Activated CD8-positive, alpha-beta T cell treated with anti-CD3 and anti-CD28 coated beads for 36 hours (primary cell): ENCODE results near the gene RAPGEF3. TPM values are rescaled to one million over a fixed set of nuclear protein-coding genes. Genes with fewer than 3 reads are reported as not detected.
A peak's percentile ranks its signal among the peaks of the same experiment; 100 is the strongest.

Experiments used
- ATAC-seq: fragments of 200-7000 bp; cut with Tn5 transposase; one replicate; pipeline ENCODE4 v1.10.0; 2021; ENCODE audit warnings: mild to moderate bottlenecking, moderate library complexity
- CTCF ChIA-PET: fragments of 350-600 bp; sonication (Branson Sonifier 250); formaldehyde crosslinking; loops from one replicate; lab custom pipeline; 2021; ENCODE audit warnings: antibody characterized with exemption; lab: Charles Lee
- POLR2A ChIA-PET: fragments of 350-600 bp; sonication (Branson Sonifier 250); formaldehyde crosslinking; loops from one replicate; lab custom pipeline; 2021; ENCODE audit warnings: antibody characterized with exemption; lab: Charles Lee
- DNase-seq: peaks from one replicate; pipeline ENCODE4 v3.0.0-alpha.2; 2020
- H3K27ac Mint-ChIP-seq: one replicate; pipeline ENCODE4 v1.8.0; 2021; ENCODE audit warnings: mild to moderate bottlenecking, mixed read lengths
- H3K27me3 Mint-ChIP-seq: one replicate; pipeline ENCODE4 v1.8.0; 2021; ENCODE audit warnings: mixed read lengths
- H3K36me3 Mint-ChIP-seq: one replicate; pipeline ENCODE4 v1.8.0; 2021; ENCODE audit warnings: low read depth, mixed read lengths
- H3K4me1 Mint-ChIP-seq: one replicate; pipeline ENCODE4 v1.8.0; 2021; ENCODE audit warnings: low read depth, mixed read lengths
- H3K4me3 Mint-ChIP-seq: one replicate; pipeline ENCODE4 v1.8.0; 2021; ENCODE audit warnings: mild to moderate bottlenecking, moderate library complexity, mixed read lengths
- H3K9me3 Mint-ChIP-seq: one replicate; pipeline ENCODE4 v1.8.0; 2021; ENCODE audit warnings: mixed read lengths
- intact Hi-C: fragments of 100-400 bp; cut with micrococcal nuclease; formaldehyde crosslinking; loops from one replicate; pipeline ENCODE4 v1.10.0; 2022
- total RNA-seq, 2 experiments: library from RNA; stranded (reverse); gene quantifications; one replicate each; pipeline ENCODE4 v1.2.3, GENCODE V29; 2021
- TF ChIP-seq, protein P1 (sequence below): fragments of 200-600 bp; IDR thresholded peaks from one replicate; pipeline ENCODE4 v1.8.0; 2022; ENCODE audit warnings: antibody characterized with exemption, mild to moderate bottlenecking

RAPGEF3 gene
- total RNA-seq, 2 experiments from 2014 or later, result 0.56 to 0.58 TPM

DNA sequence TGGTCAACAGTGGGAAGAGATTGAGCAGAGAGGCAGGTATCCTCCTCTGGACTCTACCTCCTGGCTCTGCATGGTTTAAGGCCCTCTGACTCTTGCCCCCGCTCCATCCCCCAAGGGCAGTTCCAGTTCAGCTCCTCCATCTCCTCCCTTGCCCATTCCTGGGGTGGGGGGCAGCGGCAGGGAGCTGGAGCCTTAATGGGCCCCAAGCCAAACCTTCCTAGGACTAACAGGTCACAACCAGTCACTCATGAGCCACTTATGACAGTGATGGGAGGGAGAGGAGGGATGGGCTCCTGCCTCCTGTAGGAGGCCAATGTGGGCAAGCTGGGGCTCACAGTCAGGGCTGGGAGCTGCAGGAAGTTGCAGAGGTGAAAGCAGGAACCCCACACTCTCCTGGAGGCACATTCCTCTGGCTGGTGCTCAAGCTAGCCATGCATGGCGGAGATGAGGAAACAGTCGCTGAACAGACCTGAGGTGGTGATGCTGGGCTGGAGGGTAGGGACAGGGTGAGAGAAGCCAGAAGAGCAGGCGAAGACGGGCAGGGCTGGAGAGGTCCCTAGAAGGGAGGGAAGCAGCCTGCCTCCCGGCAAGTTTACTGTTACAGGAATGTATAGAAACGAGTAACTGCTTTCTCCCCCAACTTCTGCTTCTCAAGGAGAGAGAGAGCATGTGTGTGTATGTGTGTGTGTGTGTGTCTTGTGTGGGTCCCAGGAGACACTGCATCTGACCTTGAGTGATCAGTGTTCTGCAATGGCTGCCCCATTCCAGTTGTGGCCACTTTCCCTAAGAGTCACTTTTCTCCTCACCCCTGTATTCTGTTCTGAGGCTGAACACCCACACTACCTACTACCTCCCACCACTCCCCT lies 5.0 kb upstream of the RAPGEF3 start:
- Mint-ChIP-seq H3K27ac (no peak overlapping the region), H3K9me3 (no peaks in the 10 kb centered on the region), H3K4me3 (no peak overlapping the region), H3K36me3 (no peaks in the 10 kb centered on the region), H3K27me3 (no peaks in the 10 kb centered on the region), H3K4me1 (peaks cover 13% of the 10 kb centered on the region)
- ChIA-PET POLR2A (interaction anchor here (1.6 to 1.8 kb wide), 2 partner anchors 9 to 15 kb away, joined by 5 read pairs; partner anchors contain the start of gene SLC48A1), CTCF (interaction anchor here (0.6 to 14.5 kb wide), 8 partner anchors 9 to 112 kb away, joined by 3 to 355 read pairs (median 7); no protein-coding TSS in a partner anchor)
- TF ChIP-seq, protein P1, sequence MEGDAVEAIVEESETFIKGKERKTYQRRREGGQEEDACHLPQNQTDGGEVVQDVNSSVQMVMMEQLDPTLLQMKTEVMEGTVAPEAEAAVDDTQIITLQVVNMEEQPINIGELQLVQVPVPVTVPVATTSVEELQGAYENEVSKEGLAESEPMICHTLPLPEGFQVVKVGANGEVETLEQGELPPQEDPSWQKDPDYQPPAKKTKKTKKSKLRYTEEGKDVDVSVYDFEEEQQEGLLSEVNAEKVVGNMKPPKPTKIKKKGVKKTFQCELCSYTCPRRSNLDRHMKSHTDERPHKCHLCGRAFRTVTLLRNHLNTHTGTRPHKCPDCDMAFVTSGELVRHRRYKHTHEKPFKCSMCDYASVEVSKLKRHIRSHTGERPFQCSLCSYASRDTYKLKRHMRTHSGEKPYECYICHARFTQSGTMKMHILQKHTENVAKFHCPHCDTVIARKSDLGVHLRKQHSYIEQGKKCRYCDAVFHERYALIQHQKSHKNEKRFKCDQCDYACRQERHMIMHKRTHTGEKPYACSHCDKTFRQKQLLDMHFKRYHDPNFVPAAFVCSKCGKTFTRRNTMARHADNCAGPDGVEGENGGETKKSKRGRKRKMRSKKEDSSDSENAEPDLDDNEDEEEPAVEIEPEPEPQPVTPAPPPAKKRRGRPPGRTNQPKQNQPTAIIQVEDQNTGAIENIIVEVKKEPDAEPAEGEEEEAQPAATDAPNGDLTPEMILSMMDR, result no peak
- intact Hi-C loops, result no loop called here
- no peak for DNase-seq
- ATAC-seq, result no peak

DNA sequence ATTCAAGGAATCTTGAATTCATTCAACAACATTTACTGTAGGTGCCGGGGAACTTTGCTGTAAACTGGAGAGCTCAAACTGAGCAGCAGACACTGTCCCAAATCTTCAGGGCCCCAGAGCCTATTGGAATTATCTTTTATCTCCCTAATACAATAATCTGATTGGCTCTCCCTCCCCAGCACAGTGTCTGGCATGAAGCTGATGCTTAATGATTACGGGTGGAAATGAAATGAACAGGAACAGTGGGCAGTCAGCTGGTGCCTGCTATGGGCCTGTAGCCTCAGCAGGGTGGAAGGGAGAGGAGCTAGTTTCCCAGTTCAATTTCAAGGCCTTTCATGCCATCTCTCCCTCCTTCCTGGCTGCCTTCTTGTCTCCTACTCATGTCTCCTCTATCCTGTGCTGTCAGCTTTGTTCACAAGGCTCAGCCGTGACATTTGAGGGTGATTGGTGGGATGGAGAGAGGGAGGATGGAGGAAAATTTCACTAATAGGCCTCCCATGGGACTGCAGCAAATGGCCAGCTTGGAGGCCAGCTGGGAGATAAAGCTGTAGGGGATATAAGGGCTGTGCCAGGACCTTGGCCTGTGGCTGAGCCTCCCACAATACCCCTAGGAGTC lies 4.3 kb upstream of the RAPGEF3 start:
- H3K4me3 Mint-ChIP-seq, result no peak overlapping the region
- ChIA-PET POLR2A (interaction anchor here (1.6 to 1.8 kb wide), 2 partner anchors 10 to 16 kb away, joined by 5 read pairs; partner anchors contain the start of gene SLC48A1), CTCF (interaction anchor here (0.6 to 14.5 kb wide), 10 partner anchors 9 to 111 kb away, joined by 3 to 355 read pairs (median 4); partner anchors contain the start of genes ENDOU and SLC48A1)
- H3K36me3 Mint-ChIP-seq, result no peaks in the 10 kb centered on the region
- no peak for DNase-seq
- peaks cover 18% of the 10 kb centered on the region for H3K4me1 Mint-ChIP-seq
- H3K27ac Mint-ChIP-seq, result no peak overlapping the region
- H3K27me3 Mint-ChIP-seq, result no peaks in the 10 kb centered on the region
- ATAC-seq, result no peak
- TF ChIP-seq, protein P1, result no peak
- no peaks in the 10 kb centered on the region for H3K9me3 Mint-ChIP-seq
- intact Hi-C loops, result no loop called here

DNA sequence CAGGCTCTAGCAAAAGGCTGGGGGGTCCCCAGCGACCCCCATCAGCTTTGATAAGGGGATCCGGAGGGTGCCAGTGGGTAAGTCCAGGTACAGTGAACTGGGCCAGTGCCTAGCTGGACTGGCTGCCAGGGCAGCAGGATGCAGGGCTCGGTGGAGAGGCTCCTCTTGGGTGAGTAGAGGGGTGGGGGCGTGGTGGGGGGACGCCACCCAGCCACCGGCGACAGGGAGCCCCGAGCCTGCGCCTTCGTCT lies 171 bp downstream of the RAPGEF3 start:
- TF ChIP-seq, protein P1, result no peak
- intact Hi-C loops, result no loop called here
- POLR2A ChIA-PET, result interaction anchor here (1.2 to 2.2 kb wide), 5 partner anchors 11 to 116 kb away, joined by 3 to 6 read pairs (median 4); no protein-coding TSS in a partner anchor
- Mint-ChIP-seq H3K27me3 (no peaks in the 10 kb centered on the region), H3K4me1 (peaks cover 30% of the 10 kb centered on the region), H3K36me3 (no peaks in the 10 kb centered on the region), H3K9me3 (no peaks in the 10 kb centered on the region), H3K27ac (no peak overlapping the region), H3K4me3 (peak overlapping the region; percentile 34)
- DNase-seq (no peak), ATAC-seq (no peak)
- CTCF ChIA-PET, result interaction anchor here (0.9 to 14.5 kb wide), 15 partner anchors 10 to 613 kb away, joined by 3 to 355 read pairs (median 4); partner anchors contain the start of gene SLC48A1

DNA sequence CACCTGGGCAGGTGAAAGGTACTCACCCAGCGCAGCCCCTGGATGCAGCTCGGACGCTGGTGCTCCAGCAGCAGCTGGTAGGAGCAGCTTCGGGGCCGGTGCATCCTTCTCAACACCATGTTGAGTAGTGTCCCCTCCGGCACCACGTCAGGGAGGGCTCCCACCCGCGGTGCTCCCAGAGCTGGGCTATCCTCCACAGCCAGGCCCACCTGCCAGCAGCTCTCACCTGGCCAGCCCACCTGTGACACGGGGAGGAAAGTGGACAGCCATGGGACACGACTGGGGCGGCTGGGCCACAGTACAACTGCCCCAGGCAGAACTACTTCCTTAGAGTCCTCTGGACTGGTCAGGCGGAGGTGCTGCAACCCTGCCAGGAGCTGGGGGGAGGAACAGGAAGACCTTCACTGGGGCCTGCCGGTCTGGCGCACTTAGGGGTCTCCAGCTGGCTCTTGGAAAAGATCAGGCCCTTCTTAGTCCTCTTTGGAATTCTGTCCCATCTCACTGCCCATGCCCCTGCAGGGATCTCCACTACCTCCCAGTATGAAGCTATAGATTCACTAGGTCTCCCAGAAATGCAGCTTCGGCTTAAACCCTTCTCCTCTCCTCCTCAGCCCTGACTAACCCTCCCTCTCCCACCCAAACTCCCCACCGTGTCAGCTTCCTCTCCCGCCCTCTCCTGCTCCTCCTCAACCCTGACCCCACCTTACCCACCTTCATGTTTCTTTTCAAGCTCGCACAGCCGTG lies 668 bp downstream of the RAPGEF3 start:
- peaks cover 30% of the 10 kb centered on the region for H3K4me1 Mint-ChIP-seq
- POLR2A ChIA-PET, result interaction anchor here (1.1 to 2.2 kb wide), 8 partner anchors 11 to 117 kb away, joined by 3 to 6 read pairs (median 4); no protein-coding TSS in a partner anchor

More for the DNA sequence above, 668 bp downstream of the RAPGEF3 start:
- ATAC-seq (no peak), DNase-seq (no peak)
- H3K9me3 Mint-ChIP-seq, result no peaks in the 10 kb centered on the region
- H3K4me3 Mint-ChIP-seq, result peak overlapping the region; percentile 34
- CTCF ChIA-PET, result interaction anchor here (0.8 to 14.5 kb wide), 16 partner anchors 9 to 612 kb away, joined by 3 to 355 read pairs (median 4); partner anchors contain the start of gene SLC48A1
- no peaks in the 10 kb centered on the region for H3K36me3 Mint-ChIP-seq
- no peak overlapping the region for H3K27ac Mint-ChIP-seq
- TF ChIP-seq, protein P1, result no peak
- intact Hi-C loops, result no loop called here
- no peaks in the 10 kb centered on the region for H3K27me3 Mint-ChIP-seq
